OCI-LY3 (cell line): ENCODE measurements around the gene SLAMF6.

Experiments used
- EZH2phosphoT487 ChIP-seq: fragments of 200-600 bp; shearing (Covaris generic); IDR thresholded peaks from 2 replicates; pipeline ENCODE4 v1.6.1; 2018; ENCODE audit warnings: antibody characterized with exemption, mixed run types, low read depth
- TF ChIP-seq, protein P1 (sequence below): fragments of 200-600, 300-600 bp; sonication (generic); IDR thresholded peaks from 2 replicates; pipeline ENCODE4 v1.5.1; 2014; ENCODE audit warnings: antibody characterized with exemption, low read length, low read depth

DNA sequence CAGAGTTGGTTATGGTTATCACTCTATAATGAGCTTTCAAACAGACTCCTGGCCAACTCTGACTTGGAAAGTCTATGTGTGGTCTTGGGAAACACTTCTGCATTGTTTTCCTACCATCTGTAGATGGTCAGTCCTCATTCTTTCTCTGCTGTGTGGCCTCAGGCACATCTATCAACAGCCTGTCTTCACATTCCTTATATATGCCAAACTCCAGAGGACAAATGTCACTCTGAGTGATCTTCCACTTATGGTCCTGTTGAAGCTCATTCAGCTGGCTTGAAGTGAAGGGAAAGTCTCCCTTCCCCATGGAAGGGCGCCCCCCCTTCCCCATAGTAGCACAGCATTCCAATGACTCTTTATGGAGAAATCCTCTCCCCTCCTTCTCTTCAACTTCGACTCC lies 64.0 kb downstream of the SLAMF6 start:
- TF ChIP-seq, protein P1, sequence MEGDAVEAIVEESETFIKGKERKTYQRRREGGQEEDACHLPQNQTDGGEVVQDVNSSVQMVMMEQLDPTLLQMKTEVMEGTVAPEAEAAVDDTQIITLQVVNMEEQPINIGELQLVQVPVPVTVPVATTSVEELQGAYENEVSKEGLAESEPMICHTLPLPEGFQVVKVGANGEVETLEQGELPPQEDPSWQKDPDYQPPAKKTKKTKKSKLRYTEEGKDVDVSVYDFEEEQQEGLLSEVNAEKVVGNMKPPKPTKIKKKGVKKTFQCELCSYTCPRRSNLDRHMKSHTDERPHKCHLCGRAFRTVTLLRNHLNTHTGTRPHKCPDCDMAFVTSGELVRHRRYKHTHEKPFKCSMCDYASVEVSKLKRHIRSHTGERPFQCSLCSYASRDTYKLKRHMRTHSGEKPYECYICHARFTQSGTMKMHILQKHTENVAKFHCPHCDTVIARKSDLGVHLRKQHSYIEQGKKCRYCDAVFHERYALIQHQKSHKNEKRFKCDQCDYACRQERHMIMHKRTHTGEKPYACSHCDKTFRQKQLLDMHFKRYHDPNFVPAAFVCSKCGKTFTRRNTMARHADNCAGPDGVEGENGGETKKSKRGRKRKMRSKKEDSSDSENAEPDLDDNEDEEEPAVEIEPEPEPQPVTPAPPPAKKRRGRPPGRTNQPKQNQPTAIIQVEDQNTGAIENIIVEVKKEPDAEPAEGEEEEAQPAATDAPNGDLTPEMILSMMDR = no peak
- no peak for TF ChIP-seq EZH2phosphoT487
